Thoracic aorta (tissue), 2 donors: ENCODE results near the gene OR6C68. TPM values are rescaled to one million over a fixed set of nuclear protein-coding genes. Genes with fewer than 3 reads are reported as not detected.

Experiments used
- ATAC-seq: fragments of 150-250 bp; one replicate; pipeline ENCODE4 v1.8.0; 2017; ENCODE audit warnings: low read depth; ENCODE audit not compliant: insufficient number of reproducible peaks, low FRiP score
- DNase-seq: peaks from one replicate; pipeline ENCODE4 v3.0.0-alpha.2; 2020; ENCODE audit warnings: low spot score
- H3K27ac ChIP-seq, 2 donors: fragments of 200-600 bp; sonication (generic); 1 replicate in 1 of 2; 2 replicates in 1 of 2; pipeline ENCODE4 v1.5.1; 2016; ENCODE audit warnings: mild to moderate bottlenecking in 2 of 2, moderate library complexity in 2 of 2
- H3K27me3 ChIP-seq: fragments of 200-600 bp; sonication (generic); replicated peaks from 2 replicates; pipeline ENCODE4 v1.6.0; 2016; ENCODE audit warnings: mild to moderate bottlenecking; ENCODE audit not compliant: insufficient read depth
- H3K36me3 ChIP-seq: fragments of 200-600 bp; sonication (generic); one replicate; pipeline ENCODE4 v1.5.1; 2016
- H3K4me1 ChIP-seq, 2 donors: fragments of 200-600 bp; sonication (generic); 1 replicate in 1 of 2; 2 replicates in 1 of 2; pipeline versions ENCODE4 v1.5.1 to v1.6.0; 2016; ENCODE audit warnings: low read depth in 2 of 2, mild to moderate bottlenecking in 1 of 2; ENCODE audit not compliant: control insufficient read depth in 1 of 2
- H3K4me3 ChIP-seq: fragments of 200-600 bp; sonication (generic); 2 replicates; pipeline ENCODE4 v1.5.1; 2016; ENCODE audit warnings: mild to moderate bottlenecking
- H3K9me3 ChIP-seq: fragments of 200-600 bp; sonication (generic); 2 replicates; pipeline ENCODE4 v1.5.1; 2016
- CTCF ChIP-seq: fragments of 200-600 bp; sonication (generic); IDR thresholded peaks from one replicate; pipeline ENCODE4 v1.5.1; 2019; ENCODE audit warnings: antibody characterized with exemption
- total RNA-seq, 2 donors: library from RNA; depleted of rRNA; stranded (reverse); fragments of >200 nt; gene quantifications; one replicate each; pipeline versions ENCODE4 v1.1.0 to v1.2.3, GENCODE V29; 2016

The OR6C68 gene
- total RNA-seq, 2 donors from 2014 or later, result not detected

DNA sequence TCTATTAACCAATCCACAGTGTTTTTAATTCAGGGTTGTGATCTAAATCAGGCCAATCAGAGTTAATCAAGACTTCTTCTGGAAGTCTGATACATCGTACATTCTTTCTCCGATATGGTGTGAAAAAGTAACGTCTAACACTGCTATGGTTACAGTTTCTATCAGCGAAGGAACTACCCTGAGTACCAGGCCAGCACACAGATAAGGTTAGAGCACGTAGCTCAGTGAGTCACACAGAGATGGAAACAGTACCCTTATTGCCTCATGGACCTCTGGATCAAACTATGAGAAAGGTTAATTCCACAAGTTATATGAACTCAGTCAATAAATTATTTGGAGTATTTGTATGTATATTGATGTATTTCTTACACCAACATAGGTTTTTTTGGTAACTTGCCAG, 3.3 kb downstream of the OR6C68 start:
- ATAC-seq (no peak), DNase-seq (no peak)
- Histone ChIP-seq H3K4me3 (no peak overlapping the region), H3K4me1 (no peaks in the 10 kb centered on the region), H3K36me3 (no peaks in the 10 kb centered on the region), H3K9me3 (no peaks in the 10 kb centered on the region), H3K27me3 (no peaks in the 10 kb centered on the region), H3K27ac (no peak overlapping the region)
- TF ChIP-seq CTCF, result no peak

DNA sequence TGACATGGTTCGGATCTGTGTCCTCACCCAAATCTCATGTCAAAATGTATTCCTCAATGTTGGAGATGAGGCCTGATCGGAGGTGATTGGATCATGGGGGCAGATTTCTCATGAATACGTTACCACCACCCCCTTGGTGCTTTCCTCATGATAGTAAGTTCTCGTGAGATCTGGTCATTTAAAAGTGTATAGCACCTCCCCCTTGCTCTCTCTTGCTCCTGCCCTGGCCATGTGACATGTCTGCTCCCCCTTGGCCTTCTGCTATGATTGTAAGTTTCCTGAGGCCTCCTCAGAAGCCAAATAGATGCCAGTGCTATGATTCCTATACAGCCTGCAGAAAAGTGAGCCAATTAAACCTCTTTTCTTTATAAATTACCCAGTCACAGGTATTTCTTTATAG, 7.1 kb downstream of the OR6C68 start:
- Histone ChIP-seq H3K9me3 (no peaks in the 10 kb centered on the region), H3K4me1 (no peaks in the 10 kb centered on the region), H3K27me3 (no peaks in the 10 kb centered on the region), H3K4me3 (no peak overlapping the region), H3K27ac (no peak overlapping the region), H3K36me3 (no peaks in the 10 kb centered on the region)
- no peak for ATAC-seq
- no peak for DNase-seq
- no peak for TF ChIP-seq CTCF

- DNase-seq, result no peak
- Histone ChIP-seq H3K4me1 (no peaks in the 10 kb centered on the region), H3K27me3 (no peaks in the 10 kb centered on the region), H3K27ac (no peak overlapping the region), H3K4me3 (no peak overlapping the region), H3K36me3 (no peaks in the 10 kb centered on the region), H3K9me3 (no peaks in the 10 kb centered on the region)
- TF ChIP-seq CTCF, result no peak
- no peak for ATAC-seq
These were observed 7.7 kb downstream of the OR6C68 start for GRCh38 chr12:55499810-55500252.

GRCh38 chr12:55501601-55502000, 9.4 kb downstream of the OR6C68 start:
- Histone ChIP-seq H3K36me3 (no peaks in the 10 kb centered on the region), H3K27ac (no peak overlapping the region), H3K4me1 (no peaks in the 10 kb centered on the region), H3K9me3 (no peaks in the 10 kb centered on the region), H3K27me3 (no peaks in the 10 kb centered on the region), H3K4me3 (no peak overlapping the region)
- DNase-seq (no peak), ATAC-seq (no peak)
- TF ChIP-seq CTCF, result no peak

DNA sequence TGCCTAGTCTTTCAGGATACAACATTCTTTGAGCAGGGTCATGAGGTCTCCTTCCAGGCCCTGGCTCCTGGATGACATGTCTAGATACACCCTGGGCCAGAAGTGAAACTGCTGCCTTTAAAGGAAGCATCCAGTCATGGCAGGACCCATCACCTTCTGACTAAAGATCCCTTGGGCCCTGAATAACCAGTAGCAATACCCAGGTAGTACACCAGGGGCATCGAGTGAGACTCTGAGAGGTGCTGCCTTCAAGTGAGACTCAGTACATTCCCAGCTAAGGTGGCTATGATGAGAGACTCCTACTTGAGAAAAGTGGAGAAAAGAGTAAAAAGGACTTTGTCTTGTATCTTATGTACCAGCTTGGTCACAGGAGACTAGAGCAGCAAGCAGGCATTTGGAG, 23.5 kb downstream of the OR6C68 start:
- no peak overlapping the region for H3K27ac ChIP-seq
- no peaks in the 10 kb centered on the region for H3K9me3 ChIP-seq
- TF ChIP-seq CTCF, result no peak
- H3K36me3 ChIP-seq, result no peaks in the 10 kb centered on the region
- ATAC-seq, result no peak
- H3K4me1 ChIP-seq, result no peaks in the 10 kb centered on the region
- DNase-seq, result no peak
- H3K4me3 ChIP-seq, result no peak overlapping the region
- H3K27me3 ChIP-seq, result no peaks in the 10 kb centered on the region
